IMR-90 (cell line): ENCODE results near the gene ANO4. TPM values are rescaled to one million over a fixed set of nuclear protein-coding genes. Genes with fewer than 3 reads are reported as not detected.

Experiments
- ATAC-seq: fragments of 200-7000 bp; cut with Tn5 transposase; 2 replicates; pipeline ENCODE4 v1.9.1; 2020; ENCODE audit warnings: low read depth, mild to moderate bottlenecking, moderate library complexity
- BruUV-seq: library from RNA; stranded (reverse); fragments of 400-500 nt; replicated peaks from 2 replicates; lab custom pipeline; 2021; lab: Mats Ljungman, UMichigan
- CTCF ChIA-PET: fragments of 300-600 bp; formaldehyde crosslinking; extraction: SDS; loops from one replicate; lab custom pipeline; 2021; ENCODE audit warnings: antibody characterized with exemption; lab: Yijun Ruan, JAX
- POLR2A ChIA-PET: fragments of 300-600 bp; sonication (Branson Sonifier 250); formaldehyde crosslinking; loops from one replicate; lab custom pipeline; 2022; ENCODE audit warnings: antibody characterized with exemption; ENCODE audit not compliant: unreplicated experiment; lab: Charles Lee
- DNase-seq: peaks from one replicate; pipeline ENCODE4 v3.0.0; 2013
- H2AFZ ChIP-seq: replicated peaks from 2 replicates; pipeline ENCODE3; 2013; ENCODE audit warnings: low read length, mild to moderate bottlenecking; ENCODE audit not compliant: poor library complexity
- H2AK5ac ChIP-seq: 2 replicates; pipeline ENCODE4 v1.6.1; 2013; ENCODE audit warnings: low read depth, low read length, inconsistent platforms
- H2AK9ac ChIP-seq: replicated peaks from 2 replicates; pipeline ENCODE3; 2013; ENCODE audit warnings: mild to moderate bottlenecking, low read depth, low read length, moderate library complexity; ENCODE audit not compliant: poor library complexity
- H2BK120ac ChIP-seq: 2 replicates; pipeline ENCODE4 v1.6.1; 2013; ENCODE audit warnings: low read depth, low read length, inconsistent platforms
- H2BK15ac ChIP-seq: 3 replicates; pipeline ENCODE4 v1.6.1; 2013; ENCODE audit warnings: low read depth, low read length, inconsistent platforms
- H2BK20ac ChIP-seq: 2 replicates; pipeline ENCODE4 v1.6.1; 2013; ENCODE audit warnings: low read depth, mild to moderate bottlenecking, inconsistent platforms, low read length, moderate library complexity
- H2BK5ac ChIP-seq: 2 replicates; pipeline ENCODE4 v1.6.1; 2013; ENCODE audit warnings: mild to moderate bottlenecking, low read depth, low read length, inconsistent platforms; ENCODE audit not compliant: poor library complexity, severe bottlenecking
- H3K14ac ChIP-seq: replicated peaks from 2 replicates; pipeline ENCODE4 v1.6.1; 2013; ENCODE audit warnings: low read depth, low read length, inconsistent platforms
- H3K18ac ChIP-seq: 2 replicates; pipeline ENCODE4 v1.6.1; 2013; ENCODE audit warnings: low read depth, low read length, control low read depth
- H3K23ac ChIP-seq: 2 replicates; pipeline ENCODE4 v1.6.1; 2013; ENCODE audit warnings: low read depth, low read length, inconsistent platforms
- H3K27ac ChIP-seq: 2 replicates; pipeline ENCODE4 v1.5.1; 2013; ENCODE audit warnings: mild to moderate bottlenecking, control low read depth, low read length; ENCODE audit not compliant: insufficient read depth
- H3K27me3 ChIP-seq: 2 replicates; pipeline ENCODE4 v1.6.1; 2013; ENCODE audit warnings: low read length; ENCODE audit not compliant: control insufficient read depth, insufficient read depth
- H3K36me3 ChIP-seq: 2 replicates; pipeline ENCODE4 v1.6.1; 2013; ENCODE audit warnings: low read length, mixed read lengths; ENCODE audit not compliant: control insufficient read depth, insufficient read depth
- H3K4ac ChIP-seq: 2 replicates; pipeline ENCODE4 v1.6.1; 2013; ENCODE audit warnings: low read depth, low read length, inconsistent platforms
- H3K4me1 ChIP-seq: 2 replicates; pipeline ENCODE4 v1.6.1; 2013; ENCODE audit warnings: low read length, mixed read lengths; ENCODE audit not compliant: control insufficient read depth, insufficient read depth
- H3K4me2 ChIP-seq: 2 replicates; pipeline ENCODE4 v1.6.1; 2013; ENCODE audit warnings: low read depth, mild to moderate bottlenecking, control low read depth, low read length, moderate library complexity
- H3K4me3 ChIP-seq: 2 replicates; pipeline ENCODE4 v1.5.1; 2013; ENCODE audit warnings: low read depth, mild to moderate bottlenecking, control low read depth, low read length, moderate library complexity; ENCODE audit not compliant: insufficient read depth
- H3K56ac ChIP-seq: 2 replicates; pipeline ENCODE4 v1.6.1; 2013; ENCODE audit warnings: low read length, inconsistent platforms; ENCODE audit not compliant: insufficient read depth; ENCODE audit errors: extremely low read depth
- H3K79me1 ChIP-seq, 2 experiments: 2 replicates each; pipeline ENCODE4 v1.6.1; 2013; ENCODE audit warnings: low read length in 2 of 2, inconsistent platforms in 1 of 2, low read depth in 1 of 2
- H3K9ac ChIP-seq: 2 replicates; pipeline ENCODE4 v1.6.1; 2013; ENCODE audit warnings: low read depth, low read length, control low read depth
- H3K9me1 ChIP-seq: 2 replicates; pipeline ENCODE4 v1.6.1; 2013; ENCODE audit warnings: low read length, inconsistent platforms; ENCODE audit not compliant: insufficient read depth
- H3K9me3 ChIP-seq: 2 replicates; pipeline ENCODE4 v1.6.1; 2013; ENCODE audit warnings: low read length; ENCODE audit not compliant: control insufficient read depth, insufficient read depth
- H4K20me1 ChIP-seq: 2 replicates; pipeline ENCODE4 v1.6.1; 2013; ENCODE audit warnings: low read length, inconsistent platforms; ENCODE audit not compliant: insufficient read depth
- H4K5ac ChIP-seq: 2 replicates; pipeline ENCODE4 v1.6.1; 2013; ENCODE audit warnings: mild to moderate bottlenecking, low read depth, low read length, control low read depth
- H4K8ac ChIP-seq, 2 experiments: 2 replicates each; pipeline ENCODE4 v1.6.1; 2013; ENCODE audit warnings: low read depth in 2 of 2, low read length in 2 of 2, control low read depth in 1 of 2, inconsistent platforms in 1 of 2
- H4K91ac ChIP-seq: 2 replicates; pipeline ENCODE4 v1.6.1; 2013; ENCODE audit warnings: low read depth, low read length, inconsistent platforms; ENCODE audit not compliant: insufficient read depth
- ELK1 ChIP-seq: fragments of 150-350 bp; IDR thresholded peaks from 2 replicates; pipeline ENCODE4 v1.6.1; 2016; ENCODE audit warnings: low read depth, mild to moderate bottlenecking, low read length, moderate library complexity, borderline replicate concordance
- FOS ChIP-seq: fragments of 150-350 bp; IDR thresholded peaks from 2 replicates; pipeline ENCODE4 v1.6.1; 2016; ENCODE audit warnings: low read depth, low read length
- MXI1 ChIP-seq: IDR thresholded peaks from 2 replicates; pipeline ENCODE4 v1.6.1; 2012; ENCODE audit warnings: low read depth, mild to moderate bottlenecking, low read length, moderate library complexity, borderline replicate concordance
- NFE2L2 ChIP-seq: fragments of 150-350 bp; IDR thresholded peaks from 2 replicates; pipeline ENCODE4 v1.6.1; 2016; ENCODE audit warnings: low read depth, mild to moderate bottlenecking, low read length
- POLR2A ChIP-seq: IDR thresholded peaks from 2 replicates; pipeline ENCODE4 v1.6.1; 2012; ENCODE audit warnings: mild to moderate bottlenecking, low read depth, low read length
- RCOR1 ChIP-seq: IDR thresholded peaks from 2 replicates; pipeline ENCODE4 v1.6.1; 2012; ENCODE audit warnings: mild to moderate bottlenecking, low read length, improper control_type of control experiment; ENCODE audit not compliant: insufficient replicate concordance
- RFX5 ChIP-seq: IDR thresholded peaks from 2 replicates; pipeline ENCODE4 v1.8.0; 2012; ENCODE audit warnings: low read depth, mild to moderate bottlenecking, low read length, moderate library complexity
- SMC3 ChIP-seq: fragments of 150-350 bp; IDR thresholded peaks from 2 replicates; pipeline ENCODE4 v1.6.1; 2016; ENCODE audit warnings: low read depth, mild to moderate bottlenecking, antibody characterized with exemption, low read length, moderate library complexity
- WGBS, 2 experiments: methylation state at CpG; one replicate each; pipeline versions ENCODE4 v1.1.5 to v1.1.7; 2013; ENCODE audit warnings: missing lambda C conversion rate in 2 of 2; ENCODE audit not compliant: insufficient read length in 1 of 2; ENCODE audit errors: extremely low coverage in 2 of 2; 5-methylcytosine and 5-hydroxymethylcytosine counted together
- dilution Hi-C: fragments of 300-500 bp; cut with HindIII; formaldehyde crosslinking; loops from one replicate; pipeline ENCODE4 v1.14.3; 2018; ENCODE audit warnings: low sequenced_read_pairs; ENCODE audit not compliant: unreplicated experiment
- in situ Hi-C: fragments of 300-500 bp; cut with MboI; formaldehyde crosslinking; loops from 3 replicates; pipeline ENCODE4 v1.14.3; 2019; ENCODE audit warnings: low sequenced_read_pairs, inconsistent platforms, mixed read lengths
- intact Hi-C: fragments of 100-400 bp; cut with micrococcal nuclease; formaldehyde crosslinking; loops from 2 replicates; pipeline ENCODE4 v1.10.0; 2022
- polyA plus RNA-seq, 3 experiments: library from polyadenylated mRNA; depleted of rRNA; stranded (reverse); fragments of >200 nt; gene quantifications; 2 replicates each; pipeline ENCODE4 v1.2.3, GENCODE V29; 2012; ENCODE audit warnings: low replicate concordance in 1 of 3
- total RNA-seq: library from RNA; depleted of rRNA; stranded (reverse); fragments of >200 nt; gene quantifications from 2 replicates; pipeline ENCODE4 v1.2.3, GENCODE V29; 2012

ANO4 gene
- total and polyA plus RNA-seq, 2 of the 4 experiments (the other 2 are of a cell fraction): 4.7 to 10.2 TPM

- peaks cover 5% of the 10 kb centered on the region; the same call in 1 of the 2 replicates for H4K20me1 ChIP-seq
Observed at GRCh38 chr12:100986595-100987547, 192.3 kb downstream of the ANO4 start.

More at GRCh38 chr12:100986595-100987547, 192.3 kb downstream of the ANO4 start:
- Histone ChIP-seq H3K27me3 (no peaks in the 10 kb centered on the region), H3K27ac (peak overlapping the region; percentile 76; the same call in 1 of the 2 replicates), H4K91ac (peak overlapping the region; percentile 80), H2BK15ac (peak overlapping the region; percentile 58; the same call in 1 of the 3 replicates), H3K18ac (no peak overlapping the region; the same call in 1 of the 2 replicates), H4K8ac (peak overlapping the region; percentile 33 to 61; a peak in 3 of 4 replicates), H3K4me3 (no peak overlapping the region), H2BK20ac (peak overlapping the region; percentile 90), H3K4me1 (peaks cover 11% of the 10 kb centered on the region), H2BK120ac (peak overlapping the region; percentile 61), H3K14ac (peak overlapping the region; percentile 79), H3K56ac (no peak overlapping the region), H2AK5ac (peak overlapping the region; percentile 63), H2AFZ (peak overlapping the region; percentile 66), H3K79me1 (no peaks in the 10 kb centered on the region), H3K4ac (peak overlapping the region; percentile 67), H2BK5ac (peak overlapping the region; percentile 72), H3K23ac (peak overlapping the region; percentile 63; the same call in 1 of the 2 replicates), H2AK9ac (no peak overlapping the region), H3K9me3 (no peaks in the 10 kb centered on the region), H3K9me1 (peaks cover 8% of the 10 kb centered on the region; the same call in 1 of the 2 replicates), H3K9ac (0 out of 2 replicates have a peak overlapping the region, but pooled peaks have one; percentile 17), H4K5ac (no peak overlapping the region; the same call in 1 of the 2 replicates), H3K4me2 (no peak overlapping the region; the same call in none of the 2 replicates), H3K36me3 (0 out of 2 replicates have a peak, but pooled peaks cover 3% of the 10 kb centered on the region)
- TF ChIP-seq NFE2L2 (no peak), MXI1 (no peak), FOS (no peak), ELK1 (no peak), RFX5 (no peak), SMC3 (no peak), POLR2A (no peak), RCOR1 (no peak)
- ATAC-seq: peak; percentile 80
- BruUV-seq: no TSS peak
- intact Hi-C loops: loop anchor here (2.0 to 5.0 kb wide), 2 partner anchors 160 to 192 kb away; partner anchors contain the start of gene ANO4
- WGBS, 2 experiments: 6% methylated on average over 3 of the region's 8 CpGs; no CpG with 5 or more reads in 1 of the 2 experiments
- DNase-seq: peak; percentile 63
- in situ Hi-C loops: no loop called here
- POLR2A ChIA-PET: no interaction called here
- CTCF ChIA-PET: interaction anchor here (0.5 to 1.0 kb wide), 4 partner anchors 9 to 191 kb away, joined by 3 to 4 read pairs (median 3); no protein-coding TSS in a partner anchor
- dilution Hi-C loops: no loop called here
